SH-SY5Y (cell line): ENCODE results near the gene CCDC181.

ENCODE experiments used
- GATA2 ChIP-seq: IDR thresholded peaks from 2 replicates; pipeline ENCODE4 v1.6.1; 2011; ENCODE audit warnings: mild to moderate bottlenecking, low read depth, low read length
- GATA3 ChIP-seq: IDR thresholded peaks from 2 replicates; pipeline ENCODE4 v1.6.1; 2011; ENCODE audit warnings: low read depth, mild to moderate bottlenecking, low read length, moderate library complexity

- TF ChIP-seq GATA2: no peak
- TF ChIP-seq GATA3: no peak
These were observed 34.2 kb upstream of the CCDC181 start for GRCh38 chr1:169461390-169462000.
